Duodenal mucosa (tissue), 2 donors: ENCODE measurements around the gene NGRN.
"Not testable (repeated sequence)": the region's sequence is repeated elsewhere in the genome, so short reads cannot be mapped to it uniquely, and the experiment has no call there.

Experiments used
- H3K27ac ChIP-seq: one replicate; pipeline ENCODE4 v1.7.0; 2013; ENCODE audit warnings: low read depth, low read length
- H3K27me3 ChIP-seq, 2 donors: one replicate each; pipeline ENCODE4 v1.7.0; 2013; ENCODE audit warnings: low read length in 2 of 2, control low read depth in 1 of 2; ENCODE audit not compliant: insufficient read depth in 2 of 2, control insufficient read depth in 1 of 2
- H3K36me3 ChIP-seq, 2 donors: one replicate each; pipeline ENCODE4 v1.7.0; 2013; ENCODE audit warnings: low read length in 2 of 2, control low read depth in 1 of 2; ENCODE audit not compliant: insufficient read depth in 2 of 2, control insufficient read depth in 1 of 2
- H3K4me1 ChIP-seq, 2 donors: one replicate each; pipeline ENCODE4 v1.7.0; 2013; ENCODE audit warnings: low read length in 2 of 2, control low read depth in 1 of 2; ENCODE audit not compliant: insufficient read depth in 2 of 2, control insufficient read depth in 1 of 2
- H3K4me3 ChIP-seq, 2 donors: one replicate each; pipeline ENCODE4 v1.7.0; 2013; ENCODE audit warnings: low read length in 2 of 2, low read depth in 1 of 2
- H3K9ac ChIP-seq, 2 donors: one replicate each; pipeline ENCODE4 v1.7.0; 2013; ENCODE audit warnings: low read length in 2 of 2, low read depth in 1 of 2
- H3K9me3 ChIP-seq, 2 donors: one replicate each; pipeline ENCODE4 v1.7.0; 2013; ENCODE audit warnings: low read length in 2 of 2, control low read depth in 1 of 2; ENCODE audit not compliant: control insufficient read depth in 1 of 2

The NGRN gene

GRCh38 chr15:90296316-90296884, 30.9 kb downstream of the NGRN start:
- H3K27ac ChIP-seq, H3K4me3 ChIP-seq, H3K9ac ChIP-seq, H3K27me3 ChIP-seq, H3K9me3 ChIP-seq, H3K36me3 ChIP-seq: not testable (repeated sequence)
- peaks cover 0 to 12% of the 10 kb centered on the region in 2 donors for H3K4me1 ChIP-seq

DNA sequence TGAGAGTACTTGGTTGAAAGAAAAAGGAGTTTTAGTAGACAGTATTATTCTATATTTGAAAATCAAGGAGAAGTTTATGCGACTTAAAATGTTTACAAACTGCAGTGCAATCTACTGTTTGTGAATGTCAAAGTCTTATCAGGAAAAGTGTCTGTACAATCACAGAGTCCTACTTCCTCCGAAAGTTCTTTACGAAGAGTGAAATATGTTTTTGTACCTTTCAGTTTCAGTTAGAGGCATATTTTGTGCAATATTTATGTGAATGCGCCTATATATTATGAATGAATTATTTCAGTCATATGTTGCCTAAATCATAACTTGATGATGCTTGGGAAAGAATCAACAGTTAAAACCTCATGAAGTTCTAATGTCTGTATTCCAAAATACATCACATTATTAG, 31.5 kb downstream of the NGRN start:
- Histone ChIP-seq H3K4me1 (peaks cover 0 to 12% of the 10 kb centered on the region in 2 donors), H3K4me3 (no peak overlapping the region), H3K27me3 (no peaks in the 10 kb centered on the region), H3K9me3 (no peaks in the 10 kb centered on the region), H3K27ac (no peak overlapping the region), H3K9ac (no peak overlapping the region), H3K36me3 (no peaks in the 10 kb centered on the region)

DNA sequence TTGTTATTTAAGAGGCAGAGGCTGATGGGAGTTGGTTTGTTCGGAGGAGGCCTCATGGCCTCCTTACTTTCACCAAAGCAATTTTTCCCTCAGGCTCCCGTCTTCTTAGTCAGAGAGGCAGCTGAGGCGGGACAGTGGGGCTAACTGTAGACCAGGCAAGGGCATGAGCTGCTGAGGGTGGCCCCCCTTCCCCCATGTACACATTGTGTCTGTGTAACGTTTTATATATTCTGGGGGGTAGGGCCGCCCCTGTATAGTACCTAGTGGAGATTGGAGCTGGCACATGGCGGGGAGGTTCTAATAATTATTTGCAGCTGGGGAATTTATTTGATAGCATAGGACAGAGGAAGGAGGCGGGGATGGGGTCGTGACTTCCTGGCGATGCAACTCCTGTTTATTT, 35.1 kb downstream of the NGRN start:
- H3K4me1 ChIP-seq: peaks cover 0 to 5% of the 10 kb centered on the region in 2 donors
- H3K4me3 ChIP-seq: no peak overlapping the region
- no peaks in the 10 kb centered on the region for H3K27me3 ChIP-seq
- no peak overlapping the region for H3K27ac ChIP-seq
- H3K9me3 ChIP-seq: no peaks in the 10 kb centered on the region
- no peak overlapping the region for H3K9ac ChIP-seq
- no peaks in the 10 kb centered on the region for H3K36me3 ChIP-seq

DNA sequence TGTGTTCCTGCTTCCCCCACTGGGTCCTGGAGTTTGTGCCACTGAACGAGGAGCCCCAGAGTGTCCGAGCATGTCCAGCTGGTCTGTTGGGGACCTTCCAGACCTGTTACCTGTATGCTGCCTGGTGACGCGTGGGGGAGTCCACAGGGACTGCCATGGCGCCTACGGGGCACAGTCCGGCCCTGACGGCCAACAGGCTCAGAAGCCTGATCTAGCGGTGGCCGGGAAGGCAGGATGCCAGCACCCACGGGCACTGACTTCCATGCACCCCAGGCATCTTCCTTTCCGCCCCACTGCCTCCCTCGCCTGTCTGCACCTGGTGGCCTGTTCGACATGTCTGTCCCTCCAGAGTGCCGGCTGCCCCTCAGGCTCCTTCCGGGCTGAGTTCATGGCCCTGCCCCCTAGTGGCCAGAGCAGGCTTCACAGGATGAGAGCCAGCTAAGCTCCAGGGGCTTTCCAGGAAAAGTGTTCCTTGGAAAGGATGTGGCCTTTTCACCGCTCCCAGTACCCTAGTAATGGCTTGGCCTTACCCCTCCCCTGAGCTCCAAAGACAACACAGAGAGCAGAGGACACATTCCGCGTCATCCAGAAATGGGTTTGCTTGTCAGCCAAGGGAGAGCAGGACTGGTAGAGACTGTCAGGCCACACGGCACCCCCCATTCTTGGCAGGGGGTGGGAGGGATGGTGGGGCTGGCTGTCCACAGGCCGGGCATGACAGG, 35.7 kb downstream of the NGRN start:
- Histone ChIP-seq H3K4me3 (no peak overlapping the region), H3K27ac (no peak overlapping the region), H3K36me3 (no peaks in the 10 kb centered on the region)

DNA sequence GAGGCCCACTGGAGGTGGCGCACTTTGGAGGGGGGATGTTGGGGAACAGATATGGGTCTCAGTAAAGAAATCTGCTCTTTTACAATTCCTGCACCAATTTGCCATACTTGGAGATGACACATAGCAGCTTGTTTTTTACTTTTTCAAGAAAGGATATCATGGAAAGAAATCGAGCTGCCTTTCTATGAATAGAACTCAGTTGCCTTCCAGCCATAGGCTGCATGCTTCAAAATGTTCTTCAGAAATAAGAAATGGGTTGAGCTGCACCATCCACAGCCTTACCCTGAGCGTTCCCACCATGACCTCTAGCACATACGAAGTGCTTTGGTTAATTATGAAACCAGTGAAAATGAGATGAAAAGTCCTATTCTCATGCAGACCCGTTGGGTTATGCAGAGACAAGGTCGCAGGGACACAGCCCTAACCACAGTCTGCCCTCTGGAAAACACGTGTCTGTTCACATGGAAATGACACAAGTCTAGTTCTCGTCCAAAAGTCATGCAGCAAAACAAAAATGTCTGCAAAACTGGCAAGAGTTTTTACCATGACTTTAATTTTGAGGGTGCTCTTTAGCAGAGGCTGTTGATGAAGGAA, 36.3 kb downstream of the NGRN start:
- no peaks in the 10 kb centered on the region for H3K27me3 ChIP-seq
- no peak overlapping the region for H3K27ac ChIP-seq
- no peak overlapping the region for H3K9ac ChIP-seq
- peaks cover 5 to 8% of the 10 kb centered on the region in 2 donors for H3K4me1 ChIP-seq
- H3K9me3 ChIP-seq: no peaks in the 10 kb centered on the region
- H3K36me3 ChIP-seq: no peaks in the 10 kb centered on the region
- no peak overlapping the region for H3K4me3 ChIP-seq

More for the DNA sequence above, 35.7 kb downstream of the NGRN start:
- no peaks in the 10 kb centered on the region for H3K9me3 ChIP-seq
- no peak overlapping the region for H3K9ac ChIP-seq
- H3K4me1 ChIP-seq: peaks cover 4 to 5% of the 10 kb centered on the region in 2 donors
- no peaks in the 10 kb centered on the region for H3K27me3 ChIP-seq

GRCh38 chr15:90305355-90305754, 39.9 kb downstream of the NGRN start:
- not testable (repeated sequence) for H3K9me3 ChIP-seq, H3K4me3 ChIP-seq, H3K9ac ChIP-seq, H3K36me3 ChIP-seq, H3K27me3 ChIP-seq, H3K27ac ChIP-seq
- H3K4me1 ChIP-seq: peaks cover 5 to 13% of the 10 kb centered on the region in 2 donors

DNA sequence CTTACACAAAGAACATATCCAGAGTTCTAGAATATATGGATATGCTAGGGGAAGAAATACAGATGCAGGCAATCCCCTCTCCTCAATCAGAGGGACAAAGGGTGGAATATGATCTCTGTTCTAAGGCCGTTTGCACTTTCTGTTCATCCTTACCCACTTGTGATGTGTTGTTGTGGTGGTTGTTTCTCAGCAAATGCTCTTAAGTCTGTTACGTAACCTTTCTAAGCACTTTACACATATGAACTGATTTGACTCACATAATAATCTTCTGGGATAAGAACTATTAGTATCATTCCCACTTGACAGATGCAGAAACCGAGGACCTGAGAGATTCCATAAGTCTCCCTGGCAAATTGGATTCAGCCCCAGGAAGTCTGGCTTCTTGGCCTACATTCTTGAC, 40.5 kb downstream of the NGRN start:
- H3K9ac ChIP-seq: no peak overlapping the region
- no peak overlapping the region for H3K27ac ChIP-seq
- peaks cover 5 to 13% of the 10 kb centered on the region in 2 donors for H3K4me1 ChIP-seq

DNA sequence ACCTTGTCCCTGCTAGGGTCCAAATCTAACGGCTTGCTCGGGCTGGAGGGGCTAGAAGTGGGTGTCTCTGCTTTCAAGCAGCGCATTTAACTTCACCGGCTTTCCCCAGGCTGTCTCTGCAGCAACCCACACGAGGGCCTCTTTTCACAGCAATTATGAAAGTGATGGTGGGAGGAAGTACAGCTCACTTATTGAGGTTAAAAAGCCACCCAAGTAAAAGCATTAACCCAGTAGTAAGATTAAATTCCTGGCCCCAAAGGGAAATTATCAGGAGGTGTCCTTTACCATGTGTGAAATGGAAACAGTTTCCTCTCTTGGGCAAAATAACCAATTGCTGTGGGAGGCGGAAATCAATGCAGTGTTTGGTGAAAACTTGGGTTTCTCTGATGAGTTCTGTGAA, 41.1 kb downstream of the NGRN start:
- Histone ChIP-seq H3K27ac (no peak overlapping the region), H3K4me1 (peaks cover 0 to 13% of the 10 kb centered on the region in 2 donors), H3K27me3 (no peaks in the 10 kb centered on the region), H3K4me3 (no peak overlapping the region), H3K9ac (no peak overlapping the region), H3K36me3 (no peaks in the 10 kb centered on the region), H3K9me3 (no peaks in the 10 kb centered on the region)

More for the DNA sequence above, 40.5 kb downstream of the NGRN start:
- Histone ChIP-seq H3K4me3 (no peak overlapping the region), H3K36me3 (no peaks in the 10 kb centered on the region), H3K9me3 (no peaks in the 10 kb centered on the region), H3K27me3 (no peaks in the 10 kb centered on the region)

GRCh38 chr15:90307661-90308060, 42.2 kb downstream of the NGRN start:
- H3K36me3 ChIP-seq: no peaks in the 10 kb centered on the region
- H3K9me3 ChIP-seq: no peaks in the 10 kb centered on the region
- H3K4me1 ChIP-seq: peaks cover 0 to 13% of the 10 kb centered on the region in 2 donors

DNA sequence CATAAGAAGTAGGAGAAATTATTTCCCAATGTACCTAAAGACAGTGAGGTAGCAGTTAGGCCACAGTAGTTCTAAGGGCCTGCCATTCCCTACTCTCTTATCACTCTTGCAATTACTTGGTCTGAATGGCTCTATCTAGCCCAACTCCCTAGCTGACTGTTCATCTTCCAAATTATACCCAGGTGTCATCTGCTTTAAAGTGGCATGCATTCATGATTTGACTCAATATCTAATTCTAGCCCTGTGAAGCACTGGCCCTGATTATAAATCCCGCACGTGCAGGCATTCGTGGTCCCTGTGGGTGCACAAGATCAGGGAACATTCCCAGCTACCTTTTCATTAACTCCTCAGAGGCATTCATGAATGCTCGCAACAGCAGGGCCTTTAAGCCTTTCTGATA, 43.5 kb downstream of the NGRN start:
- no peaks in the 10 kb centered on the region for H3K36me3 ChIP-seq
- no peaks in the 10 kb centered on the region for H3K27me3 ChIP-seq
- H3K4me3 ChIP-seq: no peak overlapping the region
- H3K9ac ChIP-seq: no peak overlapping the region
- peaks cover 0 to 13% of the 10 kb centered on the region in 2 donors for H3K4me1 ChIP-seq
- no peak overlapping the region for H3K27ac ChIP-seq
- H3K9me3 ChIP-seq: no peaks in the 10 kb centered on the region

More at GRCh38 chr15:90307661-90308060, 42.2 kb downstream of the NGRN start:
- Histone ChIP-seq H3K27me3 (no peaks in the 10 kb centered on the region), H3K9ac (no peak overlapping the region), H3K4me3 (no peak overlapping the region), H3K27ac (no peak overlapping the region)
